ENCODE data around the gene TEKTIP1.
"Not testable (repeated sequence)": the region's sequence is repeated elsewhere in the genome, so short reads cannot be mapped to it uniquely, and the experiment has no call there.

The TEKTIP1 gene

DNA sequence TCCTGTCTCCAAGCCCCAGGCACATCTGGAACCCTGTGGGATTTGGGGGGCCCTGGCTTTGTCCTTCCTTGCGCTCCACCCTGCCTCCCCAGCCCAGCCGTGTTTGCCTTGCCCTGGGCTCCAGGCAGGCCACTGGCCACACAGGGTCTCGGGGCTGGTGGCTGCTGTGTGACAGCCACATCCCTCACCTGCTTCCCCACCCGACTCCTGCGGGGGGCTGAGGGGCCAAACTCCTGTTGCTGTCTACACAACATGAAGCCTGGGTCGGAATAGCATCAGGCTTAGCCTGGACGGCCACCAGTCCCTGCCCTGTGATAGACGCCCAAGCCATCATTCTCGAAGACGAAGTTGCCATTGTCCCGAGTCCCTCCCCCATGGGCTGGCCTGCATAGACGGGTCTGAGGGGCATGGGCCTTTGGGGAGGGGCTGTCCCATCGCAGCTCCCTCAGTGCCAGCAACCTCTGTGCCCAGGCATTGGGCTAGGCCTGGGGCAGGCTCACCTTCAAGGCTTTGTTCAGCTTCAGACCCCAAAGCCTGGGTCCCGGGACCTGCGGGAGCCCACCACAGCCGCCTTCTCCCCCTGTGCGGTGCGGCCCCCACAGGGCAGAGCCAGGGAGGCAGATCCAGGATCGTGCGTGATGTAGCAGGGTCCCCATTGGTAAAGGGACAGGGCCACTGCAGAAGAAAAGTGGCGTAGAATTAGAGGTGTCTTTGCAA, 15.5 kb upstream of the TEKTIP1 start:
- DNase-seq (ENCODE audit: low read depth), result no peak

DNA sequence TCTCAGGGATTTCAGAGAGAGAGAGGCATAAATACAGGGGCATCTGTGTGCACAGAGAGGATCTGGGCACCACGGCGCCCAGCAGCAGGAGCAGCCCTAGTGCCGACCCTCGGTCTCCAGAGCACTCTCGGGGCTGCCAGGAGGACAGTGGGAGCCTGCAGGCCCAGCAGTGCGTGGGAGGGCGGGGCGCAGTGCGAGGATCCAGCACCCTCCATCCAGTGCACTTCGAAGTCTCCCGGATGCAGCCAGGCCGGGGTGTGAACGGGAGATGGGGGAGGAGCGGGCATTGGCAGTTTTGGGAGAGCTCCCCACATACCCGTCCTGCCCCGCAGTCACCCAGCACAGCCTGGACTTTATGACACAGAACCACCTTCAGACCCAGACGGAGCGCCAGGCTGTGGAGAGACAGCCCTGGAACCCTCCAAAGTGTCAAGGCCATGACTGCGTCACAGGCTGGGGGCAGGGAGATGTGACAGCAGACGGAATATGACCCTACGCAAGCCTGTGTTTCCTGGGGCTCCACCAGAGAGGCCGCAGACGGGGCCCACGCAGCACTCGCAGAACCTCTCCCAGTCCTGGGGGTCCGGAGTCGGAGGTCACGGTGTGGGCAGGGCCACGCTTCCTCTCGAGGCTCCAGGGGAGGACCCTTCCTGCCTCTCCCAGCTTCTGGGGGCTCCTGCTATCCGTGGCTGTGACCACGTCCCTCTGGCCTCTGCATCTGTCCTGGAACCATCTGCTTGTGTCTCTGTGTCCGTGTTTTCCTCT, 14.7 kb upstream of the TEKTIP1 start:
- no peak for DNase-seq (ENCODE audit: low read depth)

GRCh38 chr19:3524904-3525451, 14.0 kb upstream of the TEKTIP1 start:
- no peak for DNase-seq (ENCODE audit: low read depth)

DNA sequence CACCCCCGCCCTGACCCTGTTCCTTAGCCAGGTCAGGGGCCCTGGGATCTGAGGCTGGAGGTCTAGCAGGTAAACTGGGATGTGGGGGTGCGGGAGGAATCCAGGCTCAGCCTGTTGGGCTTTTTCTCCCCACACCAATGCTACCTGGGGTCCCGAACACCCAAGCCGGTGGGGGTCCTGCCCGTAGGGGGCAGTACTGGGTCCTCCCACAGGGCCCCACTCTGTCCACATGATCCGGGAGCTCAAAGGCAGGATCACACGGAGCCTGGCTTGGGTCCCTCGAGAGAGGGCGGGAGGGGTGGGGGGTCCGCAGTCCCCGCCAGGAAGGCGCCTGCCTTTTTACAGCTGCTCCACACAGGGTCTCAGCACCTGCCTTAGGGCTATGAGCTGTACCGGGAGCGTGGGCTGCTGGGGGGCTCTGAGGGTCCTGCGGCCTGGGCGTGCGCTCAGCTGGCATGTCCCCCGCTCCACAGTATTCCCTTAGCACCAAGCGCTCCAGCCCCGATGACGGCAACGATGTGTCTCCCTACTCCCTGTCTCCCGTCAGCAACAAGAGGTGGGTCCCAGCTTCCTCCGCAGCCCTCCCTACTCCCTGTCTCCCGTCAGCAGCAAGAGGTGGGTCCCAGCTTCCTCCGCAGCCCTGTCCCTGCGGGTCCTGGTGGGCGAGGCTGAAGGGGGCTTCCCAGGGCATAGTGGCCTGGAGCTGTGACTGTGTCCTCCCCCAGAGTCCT, 12.3 kb upstream of the TEKTIP1 start:
- no peak for DNase-seq (ENCODE audit: low read depth)

DNA sequence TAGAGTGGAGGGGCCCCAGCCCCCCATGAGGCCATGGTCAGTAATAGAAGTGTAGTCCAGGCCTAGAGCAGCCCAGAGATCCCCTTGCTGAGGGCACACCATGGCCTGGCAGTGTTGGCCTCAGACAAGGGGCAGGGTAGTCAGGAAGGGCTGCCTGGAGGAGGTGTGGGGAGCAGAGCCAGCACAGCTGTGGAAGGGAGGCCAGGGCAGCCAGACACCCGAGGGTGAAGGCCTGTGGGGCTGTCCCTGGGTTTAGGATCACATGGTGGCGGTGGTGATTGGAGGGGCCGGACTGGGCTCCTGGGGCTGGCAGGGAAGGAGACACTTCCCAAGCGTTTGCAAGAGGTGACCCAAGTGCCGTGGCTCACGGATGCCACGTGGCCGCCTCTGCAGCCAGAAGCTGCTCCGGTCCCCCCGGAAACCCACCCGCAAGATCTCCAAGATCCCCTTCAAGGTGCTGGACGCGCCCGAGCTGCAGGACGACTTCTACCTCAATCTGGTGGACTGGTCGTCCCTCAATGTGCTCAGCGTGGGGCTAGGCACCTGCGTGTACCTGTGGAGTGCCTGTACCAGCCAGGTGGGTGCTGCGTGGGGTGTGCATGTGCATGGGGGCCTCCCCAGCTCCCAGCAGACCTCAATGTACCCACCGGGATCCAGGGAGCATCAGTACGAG, 11.6 kb upstream of the TEKTIP1 start:
- no peak for DNase-seq (ENCODE audit: low read depth)

DNA sequence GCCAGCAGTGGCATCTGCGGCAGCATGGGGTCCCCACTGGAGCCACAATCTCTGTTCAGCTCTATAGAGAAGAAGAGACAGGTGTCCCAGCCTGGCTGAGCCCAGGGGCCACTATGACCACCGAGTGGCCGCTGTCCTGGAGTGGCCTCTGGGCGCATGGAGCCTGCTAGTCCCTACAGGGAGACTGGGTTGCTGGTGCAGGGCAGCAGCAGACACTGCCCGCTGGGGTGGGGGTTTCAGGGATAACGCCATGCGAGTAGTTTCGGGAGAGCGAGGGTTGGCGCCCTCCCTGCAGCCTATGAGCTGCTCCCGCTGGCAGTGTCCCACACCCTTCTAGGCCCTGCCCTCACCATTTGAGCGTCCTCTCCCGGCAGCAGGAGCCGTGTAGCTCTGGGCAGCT, 10.9 kb upstream of the TEKTIP1 start:
- DNase-seq (ENCODE audit: low read depth), result no peak

- DNase-seq (ENCODE audit: low read depth), result no peak
Measured at GRCh38 chr19:3528539-3529211, 10.3 kb upstream of the TEKTIP1 start.

DNA sequence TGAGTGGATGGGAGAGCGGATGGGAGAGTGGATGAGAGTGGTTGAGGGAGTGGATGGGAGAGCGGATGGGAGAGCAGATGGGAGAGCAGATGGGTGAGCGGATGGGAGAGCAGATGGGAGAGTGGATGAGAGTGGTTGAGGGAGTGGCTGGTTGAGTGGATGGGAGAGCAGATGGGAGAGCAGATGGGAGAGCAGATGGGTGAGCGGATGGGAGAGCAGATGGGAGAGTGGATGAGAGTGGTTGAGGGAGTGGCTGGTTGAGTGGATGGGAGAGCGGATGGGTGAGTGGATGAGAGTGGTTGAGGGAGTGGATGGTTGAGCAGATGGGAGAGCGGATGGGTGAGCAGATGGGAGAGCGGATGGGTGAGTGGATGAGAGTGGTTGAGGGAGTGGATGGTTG, 9.7 kb upstream of the TEKTIP1 start:
- DNase-seq (ENCODE audit: low read depth), result not testable (repeated sequence)

DNA sequence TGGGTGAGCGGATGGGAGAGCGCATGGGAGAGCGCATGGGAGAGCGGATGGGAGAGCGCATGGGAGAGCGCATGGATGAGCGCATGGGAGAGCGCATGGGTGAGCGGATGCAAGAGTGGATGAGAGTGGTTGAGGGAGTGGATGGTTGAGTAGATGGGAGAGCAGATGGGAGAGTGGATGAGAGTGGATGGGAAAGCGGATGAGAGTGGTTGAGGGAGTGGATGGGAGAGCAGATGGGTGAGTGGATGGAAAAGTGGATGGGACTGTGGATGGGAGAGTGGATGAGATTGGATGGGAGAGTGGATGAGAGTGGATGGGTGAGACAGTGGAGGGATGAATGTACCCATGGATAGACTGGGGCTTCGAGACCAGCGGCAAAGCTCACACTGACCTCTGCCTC, 8.6 kb upstream of the TEKTIP1 start:
- no peak for DNase-seq (ENCODE audit: low read depth)

DNA sequence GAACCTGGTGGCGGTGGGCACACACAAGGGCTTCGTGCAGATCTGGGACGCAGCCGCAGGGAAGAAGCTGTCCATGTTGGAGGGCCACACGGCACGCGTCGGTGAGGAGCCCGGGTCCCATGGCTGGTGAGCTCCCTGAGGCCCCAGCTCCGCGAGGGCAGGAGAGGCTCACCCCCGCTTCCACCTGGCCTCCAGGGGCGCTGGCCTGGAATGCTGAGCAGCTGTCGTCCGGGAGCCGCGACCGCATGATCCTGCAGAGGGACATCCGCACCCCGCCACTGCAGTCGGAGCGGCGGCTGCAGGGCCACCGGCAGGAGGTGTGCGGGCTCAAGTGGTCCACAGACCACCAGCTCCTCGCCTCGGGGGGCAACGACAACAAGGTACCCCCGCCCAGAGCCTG, 7.3 kb upstream of the TEKTIP1 start:
- no peak for DNase-seq (ENCODE audit: low read depth)

- DNase-seq (ENCODE audit: low read depth), result no peak
Measured at GRCh38 chr19:3532154-3532786, 6.7 kb upstream of the TEKTIP1 start.

DNA sequence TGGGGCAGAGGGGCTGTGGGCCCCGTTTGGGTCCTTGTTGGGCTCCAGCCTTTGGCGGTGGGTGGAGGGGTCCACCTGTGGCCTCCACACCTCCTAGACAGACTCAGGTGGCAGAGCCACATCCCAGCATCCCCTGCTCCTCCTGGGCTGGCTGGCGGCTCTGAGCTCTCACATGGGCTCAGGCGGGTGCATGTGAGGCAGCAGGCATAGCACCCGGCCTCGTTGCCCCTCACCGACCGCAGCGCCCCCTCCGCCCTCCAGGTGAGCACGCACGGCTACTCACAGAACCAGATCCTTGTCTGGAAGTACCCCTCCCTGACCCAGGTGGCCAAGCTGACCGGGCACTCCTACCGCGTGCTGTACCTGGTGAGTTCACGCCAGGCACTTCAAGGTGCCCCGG, 5.9 kb upstream of the TEKTIP1 start:
- DNase-seq (ENCODE audit: low read depth), result no peak

DNA sequence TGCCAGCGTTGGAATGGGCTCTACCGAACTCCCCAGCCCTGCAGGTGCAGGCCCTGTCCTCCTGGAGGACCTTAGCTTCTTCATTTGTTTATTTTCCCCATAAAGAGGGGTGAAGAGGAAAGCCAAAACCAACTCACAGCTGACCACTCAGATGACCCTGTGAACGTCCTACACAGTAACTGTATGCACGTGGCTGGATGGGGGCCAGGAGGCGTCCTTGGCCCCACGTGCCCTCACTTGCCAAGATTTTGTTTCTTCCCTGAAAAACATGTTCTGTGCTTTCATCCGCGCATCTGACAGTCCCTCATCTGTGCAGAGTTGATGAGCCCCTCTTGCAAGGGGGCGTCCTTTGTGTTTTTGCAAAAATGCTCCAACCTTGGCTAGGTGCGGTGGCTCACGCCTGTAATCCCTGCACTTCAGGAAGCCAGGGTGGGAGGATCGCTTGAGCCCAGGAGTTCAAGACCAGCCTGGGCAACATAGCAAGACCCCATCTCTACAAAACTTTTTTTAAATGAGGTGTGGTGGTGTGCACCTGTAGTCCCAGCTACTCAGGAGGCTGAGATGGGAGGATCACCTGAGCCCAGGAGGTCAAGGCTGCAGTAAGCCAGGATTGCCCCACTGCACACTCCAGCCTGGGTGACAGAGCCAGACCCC, 5.3 kb upstream of the TEKTIP1 start:
- DNase-seq (ENCODE audit: low read depth), result no peak

GRCh38 chr19:3534375-3535234, 4.4 kb upstream of the TEKTIP1 start:
- DNase-seq (ENCODE audit: low read depth), result no peak

- DNase-seq (ENCODE audit: low read depth), result no peak
Measured at GRCh38 chr19:3535235-3535535, 3.8 kb upstream of the TEKTIP1 start.

DNA sequence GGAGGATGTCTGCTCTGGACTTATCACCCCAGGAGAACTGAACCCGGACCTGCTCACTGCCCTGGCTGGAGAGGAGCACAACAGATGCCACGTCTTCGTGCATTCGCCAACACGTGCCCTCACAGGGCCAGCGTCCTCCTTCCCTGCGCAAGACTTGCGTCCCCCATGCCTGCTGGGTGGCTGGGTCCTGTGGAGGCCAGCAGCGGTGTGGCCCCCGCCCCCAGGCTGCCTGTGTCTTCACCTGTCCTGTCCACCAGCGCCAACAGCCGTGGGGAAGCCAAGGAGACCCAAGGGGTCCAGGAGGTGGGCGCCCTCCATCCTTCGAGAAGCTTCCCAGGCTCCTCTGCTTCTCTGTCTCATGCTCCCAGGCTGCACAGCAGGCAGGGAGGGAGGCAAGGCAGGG, 3.4 kb upstream of the TEKTIP1 start:
- DNase-seq (ENCODE audit: low read depth), result no peak

- DNase-seq (ENCODE audit: low read depth), result no peak
Measured at GRCh38 chr19:3535981-3536380, 3.0 kb upstream of the TEKTIP1 start.

DNA sequence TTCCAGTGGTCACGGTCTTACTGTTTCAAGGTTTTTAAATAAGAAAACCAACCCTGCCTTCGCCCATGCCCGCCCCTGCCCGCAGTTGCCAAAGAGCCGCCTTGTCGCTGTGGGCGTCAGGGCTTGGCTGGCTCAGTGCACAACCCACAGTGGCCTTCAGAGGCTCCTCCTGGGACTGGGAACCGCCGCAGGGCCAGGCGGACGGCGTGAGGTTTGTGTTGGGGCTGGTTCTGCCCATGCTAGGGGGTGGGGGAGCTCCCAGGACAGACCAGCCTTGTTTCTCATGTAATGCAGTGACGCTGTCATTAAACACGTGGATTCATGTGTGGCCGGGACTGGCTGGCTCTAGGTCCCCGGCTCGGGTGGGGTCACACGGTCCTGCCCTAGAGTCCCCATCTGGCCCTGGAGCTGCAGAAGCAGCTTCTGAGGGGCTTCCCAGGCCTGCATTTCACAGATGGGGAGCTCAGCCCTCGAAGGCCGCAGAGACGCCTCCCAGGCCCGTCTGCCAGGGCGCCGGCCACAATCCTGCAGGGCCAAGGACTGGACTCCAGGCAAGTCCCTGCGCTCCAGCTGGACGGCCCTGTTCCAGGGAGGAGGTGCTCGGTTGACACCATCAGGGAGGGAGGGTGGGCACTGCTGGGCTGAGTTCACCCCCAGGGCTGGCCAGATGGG, 2.4 kb upstream of the TEKTIP1 start:
- DNase-seq (ENCODE audit: low read depth), result no peak

GRCh38 chr19:3537101-3537437, 1.9 kb upstream of the TEKTIP1 start:
- no peak for DNase-seq (ENCODE audit: low read depth)
